H1 (cell line): ENCODE measurements around the gene INPP5A. TPM values are rescaled to one million over a fixed set of nuclear protein-coding genes. Genes with fewer than 3 reads are reported as not detected.
"Not testable (repeated sequence)": the region's sequence is repeated elsewhere in the genome, so short reads cannot be mapped to it uniquely, and the experiment has no call there.

Experiments used
- CTCF ChIA-PET: fragments of 300-600 bp; sonication (Branson Sonifier 250); formaldehyde crosslinking; loops from one replicate; lab custom pipeline; 2021; ENCODE audit not compliant: partially characterized antibody; lab: Charles Lee
- POLR2A ChIA-PET: fragments of 300-600 bp; sonication (Branson Sonifier 250); formaldehyde crosslinking; loops from one replicate; lab custom pipeline; 2021; ENCODE audit warnings: inconsistent platforms; ENCODE audit not compliant: partially characterized antibody; lab: Charles Lee
- DNase-seq, 2 experiments: peaks; one replicate each; pipeline versions ENCODE4 v3.0.0 to v3.0.0-alpha.2; 2010 to 2022; ENCODE audit warnings: low spot score in 2 of 2, low read depth in 1 of 2, mixed read lengths in 1 of 2
- FAIRE-seq: peaks from 2 replicates; lab custom pipeline; 2011; peaks lifted over from hg19 to GRCh38; lab: Jason Lieb, UNC
- H2AFZ ChIP-seq: 2 replicates; pipeline ENCODE4 v1.8.1; 2012; ENCODE audit warnings: low read length, inconsistent platforms
- H2AK5ac ChIP-seq: 2 replicates; pipeline ENCODE4 v1.6.1; 2013; ENCODE audit warnings: low read depth, low read length
- H2BK120ac ChIP-seq: replicated peaks from 2 replicates; pipeline ENCODE3; 2013; ENCODE audit warnings: low read depth, low read length, inconsistent platforms
- H2BK12ac ChIP-seq: 2 replicates; pipeline ENCODE4 v1.6.1; 2013; ENCODE audit warnings: low read depth, low read length
- H2BK15ac ChIP-seq: 2 replicates; pipeline ENCODE4 v1.6.1; 2013; ENCODE audit warnings: low read length
- H2BK20ac ChIP-seq: 2 replicates; pipeline ENCODE4 v1.6.1; 2013; ENCODE audit warnings: low read length
- H2BK5ac ChIP-seq: 2 replicates; pipeline ENCODE4 v1.6.1; 2013; ENCODE audit warnings: low read depth, low read length
- H3K14ac ChIP-seq: 2 replicates; pipeline ENCODE4 v1.6.1; 2013; ENCODE audit warnings: inconsistent platforms; ENCODE audit not compliant: insufficient read length
- H3K18ac ChIP-seq: 2 replicates; pipeline ENCODE4 v1.6.1; 2013; ENCODE audit warnings: low read length; ENCODE audit errors: extremely low read depth
- H3K23ac ChIP-seq: 2 replicates; pipeline ENCODE4 v1.6.1; 2013; ENCODE audit warnings: inconsistent platforms; ENCODE audit not compliant: insufficient read length
- H3K23me2 ChIP-seq: 2 replicates; pipeline ENCODE4 v1.6.1; 2013; ENCODE audit warnings: low read depth, low read length
- H3K27ac ChIP-seq: 2 replicates; pipeline ENCODE4 v1.6.1; 2011; ENCODE audit warnings: low read depth, low read length, inconsistent platforms
- H3K27me3 ChIP-seq, 4 experiments: replicated peaks in 1 of 4; 1 replicate in 1 of 4; 2 replicates in 3 of 4; pipeline versions ENCODE4 v1.6.1 to v1.8.1; 2011 to 2013; ENCODE audit warnings: low read length in 3 of 4, mild to moderate bottlenecking in 3 of 4, inconsistent platforms in 2 of 4, mixed read lengths in 2 of 4, moderate library complexity in 1 of 4; ENCODE audit not compliant: control insufficient read depth in 3 of 4, insufficient read depth in 3 of 4; ENCODE audit errors: extremely low read depth in 1 of 4
- H3K36me3 ChIP-seq, 4 experiments: 2 replicates each; pipeline versions ENCODE4 v1.6.1 to v1.8.1; 2011 to 2013; ENCODE audit warnings: mild to moderate bottlenecking in 4 of 4, low read length in 3 of 4, moderate library complexity in 2 of 4, control low read depth in 1 of 4, inconsistent platforms in 1 of 4; ENCODE audit not compliant: insufficient read depth in 4 of 4, control insufficient read depth in 2 of 4
- H3K4ac ChIP-seq: replicated peaks from 2 replicates; pipeline ENCODE3; 2013; ENCODE audit warnings: low read length, low read depth, mixed read lengths, inconsistent platforms; ENCODE audit not compliant: insufficient read length
- H3K4me1 ChIP-seq, 4 experiments: replicated peaks in 1 of 4; 1 replicate in 1 of 4; 2 replicates in 3 of 4; pipeline versions ENCODE4 v1.6.1 to v1.8.1; 2011 to 2013; ENCODE audit warnings: low read length in 3 of 4, inconsistent platforms in 2 of 4, mixed read lengths in 1 of 4; ENCODE audit not compliant: insufficient read depth in 4 of 4, control insufficient read depth in 3 of 4
- H3K4me2 ChIP-seq, 2 experiments: 2 replicates each; pipeline versions ENCODE4 v1.6.1 to v1.8.1; 2011 to 2013; ENCODE audit warnings: low read depth in 2 of 2, low read length in 2 of 2, control low read depth in 1 of 2, inconsistent platforms in 1 of 2, mild to moderate bottlenecking in 1 of 2; ENCODE audit not compliant: insufficient read depth in 1 of 2
- H3K4me3 ChIP-seq, 4 experiments: fragments of 200-600, 300-600 bp in 1 of 4; sonication (generic), shearing (Covaris generic), sonication (Bioruptor Twin) in 1 of 4; 2 replicates each; pipeline versions ENCODE4 v1.5.1 to v1.8.1; 2011 to 2016; ENCODE audit warnings: low read length in 4 of 4, low read depth in 3 of 4, control low read depth in 2 of 4, inconsistent platforms in 2 of 4, mild to moderate bottlenecking in 2 of 4, mixed read lengths in 1 of 4, moderate library complexity in 1 of 4; ENCODE audit not compliant: insufficient read depth in 2 of 4; ENCODE audit errors: extremely low read depth in 1 of 4
- H3K56ac ChIP-seq: replicated peaks from 2 replicates; pipeline ENCODE3; 2013; ENCODE audit warnings: low read depth, mild to moderate bottlenecking, mixed read lengths, low read length, inconsistent platforms; ENCODE audit not compliant: insufficient read length
- H3K79me1 ChIP-seq: 2 replicates; pipeline ENCODE4 v1.6.1; 2013; ENCODE audit warnings: low read depth, low read length, control low read depth
- H3K79me2 ChIP-seq, 2 experiments: 2 replicates each; pipeline versions ENCODE4 v1.6.1 to v1.8.1; 2012 to 2013; ENCODE audit warnings: low read length in 2 of 2, mild to moderate bottlenecking in 2 of 2, inconsistent platforms in 1 of 2; ENCODE audit not compliant: insufficient read depth in 2 of 2, control insufficient read depth in 1 of 2
- H3K9ac ChIP-seq, 4 experiments: replicated peaks in 1 of 4; 1 replicate in 1 of 4; 2 replicates in 3 of 4; pipeline versions ENCODE4 v1.6.1 to v1.8.1; 2011 to 2013; ENCODE audit warnings: low read depth in 3 of 4, low read length in 3 of 4, control low read depth in 2 of 4, mild to moderate bottlenecking in 2 of 4, moderate library complexity in 2 of 4, inconsistent platforms in 1 of 4; ENCODE audit errors: extremely low read depth in 1 of 4
- H3K9me3 ChIP-seq, 2 experiments: 2 replicates each; pipeline versions ENCODE4 v1.6.1 to v1.8.1; 2012 to 2013; ENCODE audit warnings: mild to moderate bottlenecking in 2 of 2, moderate library complexity in 2 of 2, control low read depth in 1 of 2, inconsistent platforms in 1 of 2, low read depth in 1 of 2, low read length in 1 of 2, mixed read lengths in 1 of 2; ENCODE audit not compliant: insufficient read depth in 2 of 2
- H4K20me1 ChIP-seq, 2 experiments: replicated peaks in 1 of 2; 2 replicates each; pipeline versions ENCODE3 to v1.8.1; 2011 to 2013; ENCODE audit warnings: inconsistent platforms in 2 of 2, low read length in 2 of 2, mild to moderate bottlenecking in 1 of 2; ENCODE audit not compliant: insufficient read depth in 2 of 2, control insufficient read depth in 1 of 2
- H4K5ac ChIP-seq: 2 replicates; pipeline ENCODE4 v1.6.1; 2013; ENCODE audit warnings: low read length, low read depth, mixed read lengths, inconsistent platforms; ENCODE audit not compliant: insufficient read length
- H4K8ac ChIP-seq: 2 replicates; pipeline ENCODE4 v1.8.0; 2013; ENCODE audit warnings: mild to moderate bottlenecking, moderate library complexity, low read length, inconsistent platforms; ENCODE audit not compliant: insufficient read depth; ENCODE audit errors: extremely low read depth
- H4K91ac ChIP-seq: replicated peaks from 2 replicates; pipeline ENCODE3; 2013; ENCODE audit warnings: low read length, mixed read lengths, inconsistent platforms; ENCODE audit not compliant: insufficient read length
- WGBS, 2 experiments: shearing (Covaris generic) in 1 of 2; methylation state at CpG; one replicate each; pipeline versions ENCODE4 v1.1.6 to v1.1.7; 2013 to 2015; ENCODE audit warnings: low lambda C conversion rate in 2 of 2, mixed read lengths in 2 of 2, inconsistent platforms in 1 of 2, low coverage in 1 of 2, missing lambda C conversion rate in 1 of 2; ENCODE audit not compliant: insufficient replicate concordance in 2 of 2, insufficient coverage in 1 of 2, insufficient read length in 1 of 2; ENCODE audit errors: extremely low coverage in 1 of 2, missing lambda C conversion rate in 1 of 2; 5-methylcytosine and 5-hydroxymethylcytosine counted together
- polyA plus RNA-seq, 7 experiments: library from polyadenylated mRNA; depleted of rRNA in 3 of 7; stranded (reverse) in 5 of 7; unstranded in 2 of 7; fragments of >200 nt in 5 of 7; fragments of 200-250 nt in 2 of 7; gene quantifications; 1 replicate in 5 of 7; 2 replicates in 1 of 7; 4 replicates in 1 of 7; pipeline versions ENCODE4 v1.2.1 to v1.2.3, GENCODE V29; 2011 to 2013; ENCODE audit warnings: missing spikeins in 2 of 7, mixed read lengths in 2 of 7
- total RNA-seq: library from RNA; stranded (reverse); fragmentation: NEBNext Ultra II Directional; extraction: Animal tissue kit (Norgen Biotek cat#: 25700); gene quantifications from 2 replicates; pipeline ENCODE4 v1.2.1, GENCODE V29; 2021

INPP5A gene
- total and polyA plus RNA-seq, 2 of the 8 experiments (the other 6 are each of a cell fraction or from before 2014, with no cell fraction given): 19.7 to 27.5 TPM

DNA sequence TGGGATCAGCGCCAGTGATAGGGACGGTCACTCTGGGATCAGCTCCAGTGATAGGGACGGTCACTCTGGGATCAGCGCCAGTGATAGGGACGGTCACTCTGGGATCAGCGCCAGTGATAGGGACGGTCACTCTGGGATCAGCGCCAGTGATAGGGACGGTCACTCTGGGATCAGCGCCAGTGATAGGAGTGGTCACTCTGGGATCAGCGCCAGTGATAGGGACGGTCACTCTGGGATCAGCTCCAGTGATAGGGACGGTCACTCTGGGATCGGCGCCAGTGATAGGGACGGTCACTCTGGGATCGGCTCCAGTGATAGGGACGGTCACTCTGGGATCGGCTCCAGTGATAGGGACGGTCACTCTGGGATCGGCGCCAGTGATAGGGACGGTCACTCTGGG is 32.0 kb upstream of the INPP5A start:
- H2AK5ac ChIP-seq, H3K56ac ChIP-seq, H3K4me2 ChIP-seq, H2BK12ac ChIP-seq, H3K23ac ChIP-seq, H3K36me3 ChIP-seq, H3K9me3 ChIP-seq, H3K79me1 ChIP-seq, H4K91ac ChIP-seq, H3K79me2 ChIP-seq, H4K8ac ChIP-seq, H2BK5ac ChIP-seq, DNase-seq, POLR2A ChIA-PET, H3K18ac ChIP-seq, H4K5ac ChIP-seq, H3K4me3 ChIP-seq, H3K9ac ChIP-seq, H3K27ac ChIP-seq, H4K20me1 ChIP-seq, H2BK120ac ChIP-seq, H2BK20ac ChIP-seq, FAIRE-seq, H3K4ac ChIP-seq, H2AFZ ChIP-seq, H3K4me1 ChIP-seq, H3K27me3 ChIP-seq, H3K23me2 ChIP-seq, H3K14ac ChIP-seq, H2BK15ac ChIP-seq: not testable (repeated sequence)
- CTCF ChIA-PET: interaction anchor here (1.0 kb wide), 1 partner anchor 236 kb away, joined by 3 read pairs; no protein-coding TSS in a partner anchor
- 69% methylated on average over 8 of the region's 23 CpGs; no CpG with 5 or more reads in 1 of the 2 experiments for WGBS, 2 experiments
